ENCODE data around the gene MYO15A. TPM values are rescaled to one million over a fixed set of nuclear protein-coding genes. Genes with fewer than 3 reads are reported as not detected.

MYO15A gene
- total RNA-seq, 1 experiment from 2014 or later: 0.52 TPM

DNA sequence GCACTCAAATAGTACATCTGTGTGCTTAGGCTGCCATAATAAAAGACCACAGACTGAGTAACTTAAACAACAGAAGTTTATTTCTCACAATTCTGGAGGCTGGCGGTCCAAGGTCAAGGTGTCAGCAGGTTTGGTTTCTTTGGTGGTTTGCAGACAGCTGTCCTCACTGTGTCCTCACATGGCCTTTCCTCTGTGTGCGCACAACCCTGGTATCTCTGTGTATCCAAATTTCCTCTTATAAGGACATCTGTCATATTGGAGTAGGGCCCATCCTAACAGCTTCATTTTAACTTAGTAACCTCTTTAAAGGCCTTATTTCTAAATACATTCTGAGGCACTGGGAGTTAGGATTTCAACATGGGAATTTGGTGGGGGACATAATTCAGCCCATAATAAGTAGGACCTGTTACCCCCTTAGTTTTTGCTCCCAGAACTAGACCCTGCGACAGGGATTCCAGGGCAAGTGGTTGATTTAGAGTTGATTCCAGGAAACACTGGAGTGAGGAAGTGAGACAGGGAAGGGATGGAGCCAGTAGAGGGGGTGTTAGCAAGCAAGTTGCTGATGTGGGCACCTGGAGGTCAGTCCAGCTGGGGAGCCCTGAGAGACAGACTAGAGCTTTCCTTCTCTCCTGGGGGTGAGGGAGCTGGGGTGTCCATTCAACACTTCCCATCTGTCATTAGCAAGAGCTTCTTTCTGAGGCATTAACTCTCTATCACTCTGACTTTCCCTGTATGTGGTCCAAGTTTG is 64.1 kb downstream of the MYO15A start:
- DNase-seq: no peak
- Histone ChIP-seq H3K27me3 (ENCODE audit: control insufficient read depth, insufficient read depth, low read length) (no peaks in the 10 kb centered on the region), H3K4me3 (ENCODE audit: insufficient read depth, low read depth, low read length) (no peak overlapping the region), H3K36me3 (replicated peaks; ENCODE audit: control insufficient read depth, insufficient read depth, low read length) (no peaks in the 10 kb centered on the region)

DNA sequence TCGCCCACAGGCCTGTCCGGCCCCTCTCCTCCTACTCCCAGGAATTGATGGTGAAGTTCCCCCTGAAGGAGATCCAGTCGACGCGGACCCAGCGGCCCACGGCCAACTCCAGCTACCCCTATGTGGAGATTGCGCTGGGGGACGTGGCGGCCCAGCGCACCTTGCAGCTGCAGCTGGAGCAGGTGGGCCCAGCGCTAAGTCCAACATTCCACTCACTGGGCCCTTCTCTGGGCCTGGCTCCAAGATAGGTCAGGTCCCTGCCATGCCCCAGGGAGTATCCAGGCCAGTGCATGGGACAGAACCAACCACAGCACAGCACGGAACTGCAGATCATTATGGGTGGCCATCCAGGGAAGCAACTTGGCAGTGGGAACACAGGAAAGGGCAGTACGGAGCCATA is 65.2 kb downstream of the MYO15A start:
- Histone ChIP-seq H3K36me3 (replicated peaks; ENCODE audit: control insufficient read depth, insufficient read depth, low read length) (no peaks in the 10 kb centered on the region), H3K4me3 (ENCODE audit: insufficient read depth, low read depth, low read length) (no peak overlapping the region), H3K27me3 (ENCODE audit: control insufficient read depth, insufficient read depth, low read length) (no peaks in the 10 kb centered on the region)
- no peak for DNase-seq

DNA sequence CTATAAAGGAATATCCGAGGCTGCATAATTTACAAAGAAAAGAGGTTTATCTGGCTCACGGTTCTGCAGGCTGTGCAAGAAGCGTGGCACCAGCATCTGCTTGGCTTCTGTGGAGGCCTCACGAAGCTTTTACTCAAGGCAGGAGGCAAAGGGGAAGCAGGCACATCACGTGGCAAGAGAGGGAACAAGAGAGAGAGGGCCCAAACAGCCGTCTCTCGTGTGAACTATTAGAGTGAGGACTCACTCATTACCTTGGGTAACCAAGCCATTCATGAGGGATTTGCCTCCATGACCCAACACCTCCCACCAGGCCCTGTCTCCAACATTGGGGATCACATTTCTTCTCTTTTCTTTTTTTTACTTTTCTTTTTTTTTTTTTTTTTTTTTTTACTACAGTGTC is 67.6 kb downstream of the MYO15A start:
- no peak for DNase-seq
- H3K4me3 ChIP-seq (ENCODE audit: insufficient read depth, low read depth, low read length): no peak overlapping the region
- no peaks in the 10 kb centered on the region for H3K27me3 ChIP-seq (ENCODE audit: control insufficient read depth, insufficient read depth, low read length)
- H3K36me3 ChIP-seq (replicated peaks; ENCODE audit: control insufficient read depth, insufficient read depth, low read length): no peaks in the 10 kb centered on the region

DNA sequence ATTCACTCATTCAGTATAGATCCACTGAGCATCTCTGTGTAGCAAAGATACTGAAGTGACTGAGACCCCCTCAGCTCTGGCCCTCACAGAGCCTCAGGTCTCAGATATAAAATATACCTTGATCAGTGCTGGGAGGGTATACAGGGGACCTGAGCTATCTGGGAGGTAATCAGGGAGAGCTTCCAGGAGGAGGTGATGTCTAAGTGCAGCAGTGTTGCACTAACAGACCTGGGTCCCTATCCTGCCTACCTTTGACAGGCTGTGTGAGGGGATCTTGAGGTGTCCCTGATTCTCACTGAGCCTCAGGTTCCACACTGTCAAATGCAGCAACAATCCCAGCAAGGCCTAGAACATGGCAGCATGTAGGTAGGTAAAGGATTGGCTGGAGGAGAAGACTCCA is 68.6 kb downstream of the MYO15A start:
- no peaks in the 10 kb centered on the region for H3K27me3 ChIP-seq (ENCODE audit: control insufficient read depth, insufficient read depth, low read length)
- H3K36me3 ChIP-seq (replicated peaks; ENCODE audit: control insufficient read depth, insufficient read depth, low read length): no peaks in the 10 kb centered on the region
- no peak overlapping the region for H3K4me3 ChIP-seq (ENCODE audit: insufficient read depth, low read depth, low read length)
- DNase-seq: no peak

DNA sequence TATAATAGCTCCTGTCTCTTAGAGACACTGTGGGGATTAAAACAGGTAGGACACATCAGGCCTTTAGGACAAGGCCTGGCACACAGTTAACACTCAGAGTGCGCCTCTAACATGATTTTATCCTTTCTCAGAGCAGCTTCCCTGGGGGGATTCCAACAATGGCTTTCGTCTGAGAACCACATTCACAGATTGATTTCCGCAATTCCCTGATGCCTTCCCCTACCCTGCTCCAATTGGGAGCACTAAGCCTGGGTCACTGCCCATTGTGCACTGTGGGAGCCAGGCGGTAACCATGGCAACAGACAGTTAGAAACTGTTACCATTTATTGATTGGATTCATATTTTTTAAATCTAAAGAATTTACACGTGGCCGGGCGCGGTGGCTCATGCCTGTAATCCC is 69.2 kb downstream of the MYO15A start:
- H3K4me3 ChIP-seq (ENCODE audit: insufficient read depth, low read depth, low read length): no peak overlapping the region
- no peak for DNase-seq
- no peaks in the 10 kb centered on the region for H3K27me3 ChIP-seq (ENCODE audit: control insufficient read depth, insufficient read depth, low read length)
- no peaks in the 10 kb centered on the region for H3K36me3 ChIP-seq (replicated peaks; ENCODE audit: control insufficient read depth, insufficient read depth, low read length)

DNA sequence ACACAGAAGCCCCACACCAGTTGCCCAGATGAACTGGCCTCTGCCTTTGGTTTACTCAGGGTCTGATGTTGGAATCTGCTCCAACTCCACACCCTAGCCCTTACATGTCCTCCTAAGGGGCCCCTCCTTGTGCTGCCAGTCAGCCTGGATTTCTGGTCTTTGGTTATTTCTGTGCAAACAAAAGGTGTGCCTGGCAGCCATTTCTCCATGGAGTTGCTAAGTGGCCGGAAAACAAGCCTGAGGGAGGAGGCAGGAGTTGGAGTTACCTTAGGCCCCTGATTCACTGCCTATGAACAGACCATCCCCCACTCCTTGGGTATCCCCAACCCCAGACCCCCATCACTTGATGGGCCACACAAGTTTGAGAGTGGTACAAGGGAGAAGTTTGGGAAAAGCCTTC is 70.6 kb downstream of the MYO15A start:
- H3K27me3 ChIP-seq (ENCODE audit: control insufficient read depth, insufficient read depth, low read length): no peaks in the 10 kb centered on the region
- no peak overlapping the region for H3K4me3 ChIP-seq (ENCODE audit: insufficient read depth, low read depth, low read length)
- H3K36me3 ChIP-seq (replicated peaks; ENCODE audit: control insufficient read depth, insufficient read depth, low read length): no peaks in the 10 kb centered on the region
- DNase-seq: no peak

DNA sequence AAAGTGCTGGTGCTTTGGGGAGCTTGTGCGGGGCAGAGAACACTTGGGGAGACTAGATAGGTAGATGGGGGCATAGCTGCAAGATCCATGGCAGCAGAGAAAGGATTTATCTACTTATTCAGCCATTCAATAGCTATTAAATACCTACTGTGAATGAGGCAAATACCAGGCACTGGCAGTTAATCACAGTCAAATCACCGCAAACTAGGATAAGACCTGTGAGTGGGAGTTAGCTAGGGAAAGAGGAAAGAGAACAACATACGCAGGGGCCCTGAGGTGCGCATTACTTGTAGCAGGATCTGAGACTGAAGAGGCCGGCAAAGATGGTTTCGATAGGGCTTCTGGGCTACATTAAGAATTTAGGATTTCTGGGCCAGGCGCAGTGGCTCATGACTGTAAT is 71.2 kb downstream of the MYO15A start:
- no peak for DNase-seq
- Histone ChIP-seq H3K4me3 (ENCODE audit: insufficient read depth, low read depth, low read length) (no peak overlapping the region), H3K27me3 (ENCODE audit: control insufficient read depth, insufficient read depth, low read length) (no peaks in the 10 kb centered on the region), H3K36me3 (replicated peaks; ENCODE audit: control insufficient read depth, insufficient read depth, low read length) (no peaks in the 10 kb centered on the region)

DNA sequence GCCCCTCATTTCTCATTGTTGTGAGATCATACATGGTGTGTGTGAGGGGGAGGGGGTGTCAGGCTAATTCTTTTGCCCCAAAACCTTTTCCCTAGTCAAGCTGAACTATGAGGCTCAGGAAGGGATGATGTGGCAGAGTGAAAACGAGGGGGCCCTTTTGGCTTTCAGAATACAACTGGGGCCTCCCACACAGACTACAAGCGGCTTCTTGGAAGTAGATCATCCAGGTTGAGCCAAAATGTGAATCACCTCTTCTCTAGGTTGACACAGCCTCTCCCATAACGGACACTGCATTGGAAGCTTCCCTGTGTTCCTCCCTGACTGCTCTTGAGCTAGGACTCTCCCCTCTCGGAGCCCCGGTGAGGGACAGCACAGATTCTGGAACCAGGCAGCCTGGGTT is 72.8 kb downstream of the MYO15A start:
- no peak for DNase-seq
- Histone ChIP-seq H3K4me3 (ENCODE audit: insufficient read depth, low read depth, low read length) (no peak overlapping the region), H3K27me3 (ENCODE audit: control insufficient read depth, insufficient read depth, low read length) (no peaks in the 10 kb centered on the region), H3K36me3 (replicated peaks; ENCODE audit: control insufficient read depth, insufficient read depth, low read length) (no peaks in the 10 kb centered on the region)

DNA sequence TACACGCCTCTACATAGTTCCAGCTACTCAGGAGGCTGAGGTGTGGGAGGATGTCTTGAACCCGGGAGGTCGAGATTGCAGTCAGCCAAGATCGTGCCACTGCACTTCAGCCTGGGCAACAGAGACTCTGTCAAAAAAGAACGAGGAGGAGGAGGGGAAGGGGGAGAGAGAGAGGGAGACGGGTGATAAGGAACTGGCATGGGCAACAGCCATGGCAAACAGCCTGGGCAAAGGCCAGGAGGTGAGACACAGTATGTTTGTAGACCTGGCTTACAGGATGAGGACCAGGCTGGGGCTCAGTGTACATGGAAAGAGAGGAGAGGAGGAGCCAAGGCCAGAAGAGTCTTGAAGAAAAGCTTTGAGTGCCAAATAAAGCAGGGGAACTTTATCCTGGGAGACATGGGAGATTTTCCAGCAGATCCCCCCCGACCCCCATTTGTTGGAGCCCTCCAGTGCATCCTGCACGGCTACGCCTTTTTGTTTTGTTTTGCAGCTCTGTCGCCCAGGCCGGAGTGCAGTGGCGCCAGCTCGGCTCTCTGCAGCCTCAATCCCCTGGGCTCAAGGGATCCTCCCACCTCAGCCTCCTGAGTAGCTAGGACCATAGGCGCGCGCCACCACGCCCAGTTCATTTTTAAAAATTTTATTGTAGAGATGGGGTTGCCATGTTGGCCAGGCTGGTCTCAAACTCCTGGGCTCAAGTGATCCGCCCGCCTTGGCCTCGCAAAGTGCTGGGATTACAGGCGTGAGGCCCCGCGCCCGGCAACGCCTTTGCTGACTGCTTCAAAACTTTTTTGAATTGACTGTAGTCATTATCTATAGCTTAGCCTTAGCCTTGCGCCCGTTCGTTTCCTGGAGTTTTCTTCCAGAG is 73.8 kb downstream of the MYO15A start:
- no peaks in the 10 kb centered on the region for H3K27me3 ChIP-seq (ENCODE audit: control insufficient read depth, insufficient read depth, low read length)
- no peaks in the 10 kb centered on the region; the same call in 1 of the 2 replicates for H3K36me3 ChIP-seq (replicated peaks; ENCODE audit: control insufficient read depth, insufficient read depth, low read length)
- DNase-seq: no peak
- peak overlapping the region; percentile 84 for H3K4me3 ChIP-seq (ENCODE audit: insufficient read depth, low read depth, low read length)

DNA sequence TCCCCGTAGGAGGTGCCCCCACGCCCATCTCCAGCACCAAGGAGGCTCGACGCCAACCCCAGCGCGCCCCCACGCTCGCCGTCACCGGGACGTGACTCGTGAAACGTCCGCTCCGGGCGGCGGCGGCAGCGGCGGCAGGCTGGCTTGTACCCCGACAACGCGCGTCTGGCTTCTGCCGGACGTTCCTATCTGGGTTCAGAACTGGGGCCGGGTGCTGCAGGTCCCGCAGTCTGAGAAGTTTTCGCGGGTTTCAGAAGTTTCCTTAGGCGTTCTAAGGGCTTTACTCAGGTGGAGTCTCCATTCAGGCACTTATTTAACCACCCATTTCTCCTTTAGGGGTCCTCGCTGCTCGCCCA is 74.4 kb downstream of the MYO15A start:
- H3K4me3 ChIP-seq (ENCODE audit: insufficient read depth, low read depth, low read length): peak overlapping the region; percentile 84
- peak; percentile 85 for DNase-seq
- H3K36me3 ChIP-seq (replicated peaks; ENCODE audit: control insufficient read depth, insufficient read depth, low read length): peaks cover 1% of the 10 kb centered on the region; the same call in 1 of the 2 replicates

DNA sequence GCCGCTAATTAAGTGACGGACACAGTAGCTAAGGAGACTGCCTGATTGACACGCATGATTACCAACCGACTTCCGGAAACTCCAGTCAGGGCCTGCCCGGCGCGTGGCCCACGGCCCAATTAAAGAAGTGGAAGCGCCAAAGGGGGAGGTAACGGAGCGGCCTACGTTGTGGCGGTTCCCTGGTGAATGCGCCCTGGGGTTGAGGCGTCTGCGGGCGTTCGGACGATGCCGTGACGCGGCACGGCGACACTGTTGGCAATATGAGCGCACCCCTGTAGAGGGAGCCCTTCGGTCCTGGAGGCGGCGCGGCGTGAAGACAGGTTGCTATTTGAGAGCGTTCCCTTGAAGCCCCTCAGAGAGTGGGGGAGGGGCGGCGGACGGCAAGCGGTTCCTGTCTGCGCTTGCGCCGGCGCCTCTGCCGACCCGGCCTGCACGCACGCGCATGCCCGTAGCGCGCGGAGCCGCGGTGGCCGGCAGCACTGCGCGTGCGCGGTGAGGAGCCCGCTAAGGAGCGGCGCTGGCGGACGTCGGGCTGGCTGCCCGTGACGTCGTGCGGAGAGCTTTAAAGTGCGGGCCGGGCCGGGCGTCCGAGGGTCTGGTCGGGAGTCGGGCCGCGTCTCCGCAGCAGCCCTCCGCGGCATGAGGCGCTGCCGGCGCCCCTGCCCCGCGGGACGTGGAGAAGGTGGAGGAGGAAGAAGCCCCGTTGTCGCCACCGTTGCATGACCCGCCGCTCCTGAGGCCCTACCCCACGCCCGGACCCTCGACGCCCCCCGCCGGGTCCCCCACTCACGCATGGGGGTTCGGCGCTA is 75.0 kb downstream of the MYO15A start, which contains the start of gene ALKBH5:
Gene ALKBH5 (plus strand): TSS at position 495 of the 809 bp plus-strand sequence. CDS start 416 bp downstream, outside the sequence.
- Histone ChIP-seq H3K27me3 (ENCODE audit: control insufficient read depth, insufficient read depth, low read length) (no peaks in the 10 kb centered on the region), H3K36me3 (replicated peaks; ENCODE audit: control insufficient read depth, insufficient read depth, low read length) (peaks cover 1% of the 10 kb centered on the region; the same call in 1 of the 2 replicates), H3K4me3 (ENCODE audit: insufficient read depth, low read depth, low read length) (peak within 1 kb of the TSS; percentile 84)
- DNase-seq: peak; percentile 100

More for the DNA sequence above, 74.4 kb downstream of the MYO15A start:
- no peaks in the 10 kb centered on the region for H3K27me3 ChIP-seq (ENCODE audit: control insufficient read depth, insufficient read depth, low read length)

DNA sequence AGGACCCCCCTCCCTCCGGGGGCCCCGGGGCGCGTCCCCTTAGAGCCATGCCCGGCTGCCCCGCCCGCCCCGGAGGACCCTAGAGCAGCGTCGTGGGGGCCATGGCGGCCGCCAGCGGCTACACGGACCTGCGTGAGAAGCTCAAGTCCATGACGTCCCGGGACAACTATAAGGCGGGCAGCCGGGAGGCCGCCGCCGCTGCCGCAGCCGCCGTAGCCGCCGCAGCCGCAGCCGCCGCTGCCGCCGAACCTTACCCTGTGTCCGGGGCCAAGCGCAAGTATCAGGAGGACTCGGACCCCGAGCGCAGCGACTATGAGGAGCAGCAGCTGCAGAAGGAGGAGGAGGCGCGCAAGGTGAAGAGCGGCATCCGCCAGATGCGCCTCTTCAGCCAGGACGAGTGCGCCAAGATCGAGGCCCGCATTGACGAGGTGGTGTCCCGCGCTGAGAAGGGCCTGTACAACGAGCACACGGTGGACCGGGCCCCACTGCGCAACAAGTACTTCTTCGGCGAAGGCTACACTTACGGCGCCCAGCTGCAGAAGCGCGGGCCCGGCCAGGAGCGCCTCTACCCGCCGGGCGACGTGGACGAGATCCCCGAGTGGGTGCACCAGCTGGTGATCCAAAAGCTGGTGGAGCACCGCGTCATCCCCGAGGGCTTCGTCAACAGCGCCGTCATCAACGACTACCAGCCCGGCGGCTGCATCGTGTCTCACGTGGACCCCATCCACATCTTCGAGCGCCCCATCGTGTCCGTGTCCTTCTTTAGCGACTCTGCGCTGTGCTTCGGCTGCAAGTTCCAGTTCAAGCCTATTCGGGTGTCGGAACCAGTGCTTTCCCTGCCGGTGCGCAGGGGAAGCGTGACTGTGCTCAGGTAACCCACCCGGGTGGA is 75.8 kb downstream of the MYO15A start:
- Histone ChIP-seq H3K27me3 (ENCODE audit: control insufficient read depth, insufficient read depth, low read length) (no peaks in the 10 kb centered on the region), H3K36me3 (replicated peaks; ENCODE audit: control insufficient read depth, insufficient read depth, low read length) (peaks cover 1% of the 10 kb centered on the region; the same call in 1 of the 2 replicates), H3K4me3 (ENCODE audit: insufficient read depth, low read depth, low read length) (peak overlapping the region; percentile 84)
- DNase-seq: peak; percentile 76

DNA sequence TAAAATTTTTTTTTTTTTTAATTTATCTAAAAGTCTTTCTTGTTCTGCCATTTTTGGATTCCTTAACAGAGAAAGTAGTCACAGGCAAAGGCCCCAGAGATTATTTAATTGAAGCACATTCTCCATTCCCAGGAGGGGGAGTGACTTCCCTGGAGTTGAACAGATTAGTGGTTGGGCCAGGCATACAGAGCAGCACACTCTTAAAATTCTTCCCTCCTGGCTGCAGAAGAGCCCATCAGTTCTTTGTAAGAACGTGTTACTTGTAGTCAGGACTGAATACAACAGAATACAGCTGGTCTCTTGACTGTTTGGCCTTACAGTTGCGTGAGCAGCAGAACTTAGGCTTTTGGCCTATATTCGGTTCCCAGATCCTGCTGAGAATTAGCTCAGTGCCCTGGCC is 76.8 kb downstream of the MYO15A start:
- H3K36me3 ChIP-seq (replicated peaks; ENCODE audit: control insufficient read depth, insufficient read depth, low read length): peaks cover 1% of the 10 kb centered on the region; the same call in 1 of the 2 replicates
- H3K4me3 ChIP-seq (ENCODE audit: insufficient read depth, low read depth, low read length): peak overlapping the region; percentile 84
- DNase-seq: peak; percentile 63
- no peaks in the 10 kb centered on the region for H3K27me3 ChIP-seq (ENCODE audit: control insufficient read depth, insufficient read depth, low read length)
